ENCODE results near the gene DHRSX.

GRCh38 chrX:2450681-2451080 is 50.1 kb downstream of the DHRSX start:
- TF ChIP-seq EGR2 (tag by site-specific recombination; IDR thresholded peaks at IDR 0.05; ENCODE audit: low read depth) (no peak), CTCF (tag by site-specific recombination; IDR thresholded peaks at IDR 0.05) (no peak), ZNF114 (tag by site-specific recombination; IDR thresholded peaks at IDR 0.05) (no peak), KLF16 (tag by site-specific recombination; IDR thresholded peaks at IDR 0.05) (no peak), ZNF707 (tag by site-specific recombination; IDR thresholded peaks at IDR 0.05) (no peak), ZNF768 (tag by site-specific recombination; IDR thresholded peaks at IDR 0.05) (no peak), ZNF449 (tag by site-specific recombination; IDR thresholded peaks at IDR 0.05) (no peak), ZNF792 (tag by site-specific recombination; IDR thresholded peaks at IDR 0.05) (no peak), ZNF580 (tag by site-specific recombination; IDR thresholded peaks at IDR 0.05) (no peak), ZSCAN5A (tag by site-specific recombination; IDR thresholded peaks at IDR 0.05) (no peak), ZNF558 (tag by site-specific recombination; IDR thresholded peaks at IDR 0.05) (no peak), ZNF10 (tag by site-specific recombination; IDR thresholded peaks at IDR 0.05) (no peak)

Data from HEK293 (cell line).